Activated CD4-positive, alpha-beta T cell treated with anti-CD3 and anti-CD28 coated beads for 36 hours (primary cell): ENCODE data around the gene GAGE10. TPM values are rescaled to one million over a fixed set of nuclear protein-coding genes. Genes with fewer than 3 reads are reported as not detected.
"Not testable (repeated sequence)": the region's sequence is repeated elsewhere in the genome, so short reads cannot be mapped to it uniquely, and the experiment has no call there.

ENCODE experiments used
- ATAC-seq: fragments of 200-7000 bp; cut with Tn5 transposase; one replicate; pipeline ENCODE4 v1.10.0; 2021; ENCODE audit warnings: mild to moderate bottlenecking, moderate library complexity
- CTCF ChIA-PET: fragments of 350-600 bp; sonication (Branson Sonifier 250); formaldehyde crosslinking; loops from one replicate; lab custom pipeline; 2021; ENCODE audit warnings: antibody characterized with exemption; lab: Charles Lee
- POLR2A ChIA-PET: fragments of 350-600 bp; sonication (Branson Sonifier 250); formaldehyde crosslinking; loops from one replicate; lab custom pipeline; 2021; ENCODE audit warnings: antibody characterized with exemption, inconsistent platforms; lab: Charles Lee
- DNase-seq: peaks from one replicate; pipeline ENCODE4 v3.0.0-alpha.2; 2020
- H3K27ac Mint-ChIP-seq: one replicate; pipeline ENCODE4 v1.8.0; 2021; ENCODE audit warnings: mixed read lengths
- H3K27me3 Mint-ChIP-seq: one replicate; pipeline ENCODE4 v1.8.0; 2021; ENCODE audit warnings: mixed read lengths
- H3K36me3 Mint-ChIP-seq: one replicate; pipeline ENCODE4 v1.8.0; 2021; ENCODE audit warnings: low read depth, mixed read lengths
- H3K4me1 Mint-ChIP-seq: one replicate; pipeline ENCODE4 v1.8.0; 2021; ENCODE audit warnings: mixed read lengths
- H3K4me3 Mint-ChIP-seq: one replicate; pipeline ENCODE4 v1.8.0; 2021; ENCODE audit warnings: mild to moderate bottlenecking, moderate library complexity, mixed read lengths
- H3K9me3 Mint-ChIP-seq: one replicate; pipeline ENCODE4 v1.8.0; 2021; ENCODE audit warnings: low read depth, mixed read lengths
- intact Hi-C, 2 experiments: fragments of 100-400 bp; cut with DNase I in 1 of 2; cut with micrococcal nuclease in 1 of 2; formaldehyde crosslinking; loops; one replicate each; pipeline versions ENCODE4 v1.14.2 to v1.15.1; 2022 to 2024; cut with DNase I, micrococcal nuclease
- total RNA-seq, 2 experiments: library from RNA; stranded (reverse); gene quantifications; one replicate each; pipeline ENCODE4 v1.2.3, GENCODE V29; 2021

GAGE10 gene
- total RNA-seq, 2 experiments from 2014 or later = not detected

- Mint-ChIP-seq H3K27me3 (no peaks in the 10 kb centered on the region), H3K4me1 (peaks cover 24% of the 10 kb centered on the region), H3K36me3 (no peaks in the 10 kb centered on the region), H3K4me3 (no peak overlapping the region), H3K9me3 (no peaks in the 10 kb centered on the region), H3K27ac (no peak overlapping the region)
- DNase-seq (no peak), ATAC-seq (peak; percentile 38)
- POLR2A ChIA-PET = no interaction called here
- intact Hi-C loops = loop anchor here (1.0 to 5.0 kb wide), 2 partner anchors 460 to 462 kb away; no protein-coding TSS in a partner anchor
- CTCF ChIA-PET = interaction anchor here (0.6 to 2.1 kb wide), 4 partner anchors 8 to 23 kb away, joined by 3 to 7 read pairs (median 4); partner anchors contain the start of gene PPP1R3F
Observed at GRCh38 chrX:49292400-49293362, 10.8 kb upstream of the GAGE10 start.

- H3K4me1 Mint-ChIP-seq, H3K36me3 Mint-ChIP-seq, H3K27me3 Mint-ChIP-seq, H3K9me3 Mint-ChIP-seq, H3K27ac Mint-ChIP-seq, ATAC-seq, DNase-seq, H3K4me3 Mint-ChIP-seq, intact Hi-C loops, CTCF ChIA-PET, POLR2A ChIA-PET: not testable (repeated sequence)
Observed at GRCh38 chrX:49299293-49299692, 4.2 kb upstream of the GAGE10 start.

GRCh38 chrX:49300703-49301102 lies 2.7 kb upstream of the GAGE10 start:
- no peak overlapping the region for H3K27ac Mint-ChIP-seq
- H3K9me3 Mint-ChIP-seq = no peaks in the 10 kb centered on the region
- intact Hi-C loops = no loop called here
- ChIA-PET CTCF (interaction anchor here (0.6 kb wide), 1 partner anchor 9 kb away, joined by 3 read pairs; no protein-coding TSS in a partner anchor), POLR2A (no interaction called here)
- no peaks in the 10 kb centered on the region for H3K27me3 Mint-ChIP-seq
- H3K4me3 Mint-ChIP-seq = no peak overlapping the region
- no peak for DNase-seq
- no peaks in the 10 kb centered on the region for H3K36me3 Mint-ChIP-seq
- ATAC-seq = no peak
- peaks cover 2% of the 10 kb centered on the region for H3K4me1 Mint-ChIP-seq

GRCh38 chrX:49307775-49308174 lies 4.3 kb downstream of the GAGE10 start:
- H3K4me1 Mint-ChIP-seq = peaks cover 20% of the 10 kb centered on the region
- ATAC-seq, H3K27ac Mint-ChIP-seq, CTCF ChIA-PET, POLR2A ChIA-PET, H3K27me3 Mint-ChIP-seq, DNase-seq, H3K36me3 Mint-ChIP-seq, intact Hi-C loops, H3K9me3 Mint-ChIP-seq, H3K4me3 Mint-ChIP-seq: not testable (repeated sequence)

GRCh38 chrX:49308604-49309269 lies 5.3 kb downstream of the GAGE10 start:
- DNase-seq (peak; percentile 29), ATAC-seq (peak; percentile 60)
- Mint-ChIP-seq H3K4me3 (peak overlapping the region; percentile 70), H3K9me3 (no peaks in the 10 kb centered on the region), H3K4me1 (peaks cover 20% of the 10 kb centered on the region), H3K27ac (peak overlapping the region; percentile 95), H3K36me3 (no peaks in the 10 kb centered on the region), H3K27me3 (no peaks in the 10 kb centered on the region)
- intact Hi-C loops = loop anchor here in 1 of 2 experiments (1.0 kb wide), 1 partner anchor 39 kb away; the partner anchor contains the start of gene PPP1R3F
- POLR2A ChIA-PET = interaction anchor here (1.1 kb wide), 1 partner anchor 40 kb away, joined by 3 read pairs; no protein-coding TSS in a partner anchor
- CTCF ChIA-PET = interaction anchor here (0.6 kb wide), 1 partner anchor 17 kb away, joined by 4 read pairs; no protein-coding TSS in a partner anchor

- no peaks in the 10 kb centered on the region for H3K9me3 Mint-ChIP-seq
- ChIA-PET POLR2A (interaction anchor here (0.7 to 1.1 kb wide), 2 partner anchors 40 to 633 kb away, joined by 3 read pairs; no protein-coding TSS in a partner anchor), CTCF (interaction anchor here (0.6 kb wide), 1 partner anchor 18 kb away, joined by 4 read pairs; no protein-coding TSS in a partner anchor)
- peak; percentile 30 for DNase-seq
- peak overlapping the region; percentile 95 for H3K27ac Mint-ChIP-seq
- ATAC-seq = peak; percentile 72
- no peaks in the 10 kb centered on the region for H3K27me3 Mint-ChIP-seq
- peaks cover 20% of the 10 kb centered on the region for H3K4me1 Mint-ChIP-seq
- intact Hi-C loops = loop anchor here in 1 of 2 experiments (1.0 kb wide), 1 partner anchor 40 kb away; the partner anchor contains the start of gene PPP1R3F
- peak overlapping the region; percentile 70 for H3K4me3 Mint-ChIP-seq
- no peaks in the 10 kb centered on the region for H3K36me3 Mint-ChIP-seq
Observed at GRCh38 chrX:49309401-49309981, 6.0 kb downstream of the GAGE10 start.

- DNase-seq (no peak), ATAC-seq (no peak)
- intact Hi-C loops = no loop called here
- Mint-ChIP-seq H3K27me3 (no peaks in the 10 kb centered on the region), H3K27ac (peak overlapping the region; percentile 95), H3K4me1 (peaks cover 20% of the 10 kb centered on the region), H3K36me3 (no peaks in the 10 kb centered on the region), H3K4me3 (no peak overlapping the region), H3K9me3 (no peaks in the 10 kb centered on the region)
- ChIA-PET POLR2A (no interaction called here), CTCF (no interaction called here)
Observed at GRCh38 chrX:49310371-49310770, 6.9 kb downstream of the GAGE10 start.

- no peak for ATAC-seq
- H3K27ac Mint-ChIP-seq = no peak overlapping the region
- no peaks in the 10 kb centered on the region for H3K36me3 Mint-ChIP-seq
- peaks cover 20% of the 10 kb centered on the region for H3K4me1 Mint-ChIP-seq
- ChIA-PET POLR2A (no interaction called here), CTCF (no interaction called here)
- intact Hi-C loops = no loop called here
- DNase-seq = no peak
- no peaks in the 10 kb centered on the region for H3K27me3 Mint-ChIP-seq
- H3K9me3 Mint-ChIP-seq = no peaks in the 10 kb centered on the region
- no peak overlapping the region for H3K4me3 Mint-ChIP-seq
Observed at GRCh38 chrX:49312176-49312575, 8.7 kb downstream of the GAGE10 start.

GRCh38 chrX:49316085-49316484 lies 12.6 kb downstream of the GAGE10 start:
- intact Hi-C loops = no loop called here
- no peaks in the 10 kb centered on the region for H3K36me3 Mint-ChIP-seq

GRCh38 chrX:49321737-49322136 lies 18.3 kb downstream of the GAGE10 start, which contains the start of gene GAGE12J:
TSS of gene GAGE12J (plus strand) at chrX:49322037. CDS start at chrX:49323194, 1,157 bp downstream.
- H3K27ac Mint-ChIP-seq, POLR2A ChIA-PET, H3K9me3 Mint-ChIP-seq, ATAC-seq, intact Hi-C loops, CTCF ChIA-PET, H3K4me1 Mint-ChIP-seq, H3K27me3 Mint-ChIP-seq, H3K4me3 Mint-ChIP-seq, H3K36me3 Mint-ChIP-seq, DNase-seq: not testable (repeated sequence)

More at GRCh38 chrX:49316085-49316484, 12.6 kb downstream of the GAGE10 start:
- no peaks in the 10 kb centered on the region for H3K9me3 Mint-ChIP-seq
- H3K4me3 Mint-ChIP-seq = no peak overlapping the region
- no peak overlapping the region for H3K27ac Mint-ChIP-seq
- POLR2A ChIA-PET = no interaction called here
- DNase-seq (no peak), ATAC-seq (no peak)
- CTCF ChIA-PET = no interaction called here
- no peaks in the 10 kb centered on the region for H3K4me1 Mint-ChIP-seq
- no peaks in the 10 kb centered on the region for H3K27me3 Mint-ChIP-seq

GRCh38 chrX:49322266-49322665 lies 18.8 kb downstream of the GAGE10 start:
- H3K27ac Mint-ChIP-seq, H3K4me1 Mint-ChIP-seq, DNase-seq, intact Hi-C loops, H3K4me3 Mint-ChIP-seq, H3K36me3 Mint-ChIP-seq, ATAC-seq, CTCF ChIA-PET, POLR2A ChIA-PET, H3K9me3 Mint-ChIP-seq, H3K27me3 Mint-ChIP-seq: not testable (repeated sequence)
